ENCODE measurements around the gene ALOX5.

Gene ALOX5

GRCh38 chr10:45454262-45454661 is 80.2 kb downstream of the ALOX5 start:
- in situ Hi-C loops (cut with MboI; ENCODE audit: low sequenced_read_pairs, unreplicated experiment) = no loop called here
- DNase-seq (ENCODE audit: low spot score) = no peak
- TF ChIP-seq CTCF (IDR thresholded peaks at IDR 0.05; ENCODE audit: borderline replicate concordance, control extremely low read depth, extremely low read depth, insufficient read depth, missing control alignments) = no peak

GRCh38 chr10:45454859-45455258 is 80.8 kb downstream of the ALOX5 start:
- no peak for DNase-seq (ENCODE audit: low spot score)
- TF ChIP-seq CTCF (IDR thresholded peaks at IDR 0.05; ENCODE audit: borderline replicate concordance, control extremely low read depth, extremely low read depth, insufficient read depth, missing control alignments) = no peak
- in situ Hi-C loops (cut with MboI; ENCODE audit: low sequenced_read_pairs, unreplicated experiment) = no loop called here

GRCh38 chr10:45456233-45456632 is 82.2 kb downstream of the ALOX5 start:
- in situ Hi-C loops (cut with MboI; ENCODE audit: low sequenced_read_pairs, unreplicated experiment) = no loop called here

GRCh38 chr10:45456822-45457221 is 82.8 kb downstream of the ALOX5 start:
- TF ChIP-seq CTCF (IDR thresholded peaks at IDR 0.05; ENCODE audit: borderline replicate concordance, control extremely low read depth, extremely low read depth, insufficient read depth, missing control alignments) = no peak
- no peak for DNase-seq (ENCODE audit: low spot score)
- in situ Hi-C loops (cut with MboI; ENCODE audit: low sequenced_read_pairs, unreplicated experiment) = no loop called here

More at GRCh38 chr10:45456233-45456632, 82.2 kb downstream of the ALOX5 start:
- no peak for TF ChIP-seq CTCF (IDR thresholded peaks at IDR 0.05; ENCODE audit: borderline replicate concordance, control extremely low read depth, extremely low read depth, insufficient read depth, missing control alignments)
- no peak for DNase-seq (ENCODE audit: low spot score)

- TF ChIP-seq CTCF (IDR thresholded peaks at IDR 0.05; ENCODE audit: borderline replicate concordance, control extremely low read depth, extremely low read depth, insufficient read depth, missing control alignments) = no peak
- in situ Hi-C loops (cut with MboI; ENCODE audit: low sequenced_read_pairs, unreplicated experiment) = no loop called here
- no peak for DNase-seq (ENCODE audit: low spot score)
These were observed 83.5 kb downstream of the ALOX5 start for GRCh38 chr10:45457487-45457886.

GRCh38 chr10:45460235-45460878 is 86.3 kb downstream of the ALOX5 start:
- DNase-seq (ENCODE audit: low spot score) = no peak
- no peak for TF ChIP-seq CTCF (IDR thresholded peaks at IDR 0.05; ENCODE audit: borderline replicate concordance, control extremely low read depth, extremely low read depth, insufficient read depth, missing control alignments)
- in situ Hi-C loops (cut with MboI; ENCODE audit: low sequenced_read_pairs, unreplicated experiment) = loop anchor here (10.0 kb wide), 2 partner anchors 206 to 214 kb away; partner anchors contain the start of gene ZFAND4

All from GM13976 (cell line).